Measurements from ENCODE around the gene CRYGD.
"Not testable (repeated sequence)": the region's sequence is repeated elsewhere in the genome, so short reads cannot be mapped to it uniquely, and the experiment has no call there.

The CRYGD gene

GRCh38 chr2:208124013-208124715 is at the start of gene CRYGD:
CRYGD (minus strand) TSS chr2:208124524; CDS start chr2:208124473, 51 bp downstream.
- H3K4me3 ChIP-seq (ENCODE audit: low read length); DNase-seq (ENCODE audit: low read depth): not testable (repeated sequence)

GRCh38 chr2:208172125-208172524 is 47.8 kb upstream of the CRYGD start:
- no peak overlapping the region for H3K4me3 ChIP-seq (ENCODE audit: low read length)
- no peak for TF ChIP-seq CTCF (IDR thresholded peaks at IDR 0.05; ENCODE audit: insufficient read depth, low read depth, low read length, missing control alignments)
- DNase-seq (ENCODE audit: low read depth) = no peak

- no peak for TF ChIP-seq CTCF (IDR thresholded peaks at IDR 0.05; ENCODE audit: insufficient read depth, low read depth, low read length, missing control alignments)
- DNase-seq (ENCODE audit: low read depth) = no peak
- no peak overlapping the region for H3K4me3 ChIP-seq (ENCODE audit: low read length)
Measured at GRCh38 chr2:208164951-208165755, 40.8 kb upstream of the CRYGD start.

- TF ChIP-seq CTCF (IDR thresholded peaks at IDR 0.05; ENCODE audit: insufficient read depth, low read depth, low read length, missing control alignments) = no peak
- DNase-seq (ENCODE audit: low read depth) = no peak
- no peak within 1 kb of the TSS for H3K4me3 ChIP-seq (ENCODE audit: low read length)
Measured at GRCh38 chr2:208163489-208163888, 39.2 kb upstream of the CRYGD start, which contains the start of gene CRYGA. CRYGA (minus strand) TSS chr2:208163589; CDS start chr2:208163556, 33 bp downstream.

- DNase-seq (ENCODE audit: low read depth) = no peak
- no peak overlapping the region for H3K4me3 ChIP-seq (ENCODE audit: low read length)
- no peak for TF ChIP-seq CTCF (IDR thresholded peaks at IDR 0.05; ENCODE audit: insufficient read depth, low read depth, low read length, missing control alignments)
Measured at GRCh38 chr2:208156439-208156838, 32.1 kb upstream of the CRYGD start.

GRCh38 chr2:208153156-208153555 is 28.8 kb upstream of the CRYGD start:
- TF ChIP-seq CTCF (IDR thresholded peaks at IDR 0.05; ENCODE audit: insufficient read depth, low read depth, low read length, missing control alignments) = no peak
- no peak overlapping the region for H3K4me3 ChIP-seq (ENCODE audit: low read length)
- DNase-seq (ENCODE audit: low read depth) = no peak

GRCh38 chr2:208150956-208151355 is 26.6 kb upstream of the CRYGD start:
- no peak for TF ChIP-seq CTCF (IDR thresholded peaks at IDR 0.05; ENCODE audit: insufficient read depth, low read depth, low read length, missing control alignments)

More at GRCh38 chr2:208150956-208151355, 26.6 kb upstream of the CRYGD start:
- no peak overlapping the region for H3K4me3 ChIP-seq (ENCODE audit: low read length)
- no peak for DNase-seq (ENCODE audit: low read depth)
